ENCODE data around the gene TACC2. TPM values are rescaled to one million over a fixed set of nuclear protein-coding genes. Genes with fewer than 3 reads are reported as not detected.

TACC2 gene, protein sequence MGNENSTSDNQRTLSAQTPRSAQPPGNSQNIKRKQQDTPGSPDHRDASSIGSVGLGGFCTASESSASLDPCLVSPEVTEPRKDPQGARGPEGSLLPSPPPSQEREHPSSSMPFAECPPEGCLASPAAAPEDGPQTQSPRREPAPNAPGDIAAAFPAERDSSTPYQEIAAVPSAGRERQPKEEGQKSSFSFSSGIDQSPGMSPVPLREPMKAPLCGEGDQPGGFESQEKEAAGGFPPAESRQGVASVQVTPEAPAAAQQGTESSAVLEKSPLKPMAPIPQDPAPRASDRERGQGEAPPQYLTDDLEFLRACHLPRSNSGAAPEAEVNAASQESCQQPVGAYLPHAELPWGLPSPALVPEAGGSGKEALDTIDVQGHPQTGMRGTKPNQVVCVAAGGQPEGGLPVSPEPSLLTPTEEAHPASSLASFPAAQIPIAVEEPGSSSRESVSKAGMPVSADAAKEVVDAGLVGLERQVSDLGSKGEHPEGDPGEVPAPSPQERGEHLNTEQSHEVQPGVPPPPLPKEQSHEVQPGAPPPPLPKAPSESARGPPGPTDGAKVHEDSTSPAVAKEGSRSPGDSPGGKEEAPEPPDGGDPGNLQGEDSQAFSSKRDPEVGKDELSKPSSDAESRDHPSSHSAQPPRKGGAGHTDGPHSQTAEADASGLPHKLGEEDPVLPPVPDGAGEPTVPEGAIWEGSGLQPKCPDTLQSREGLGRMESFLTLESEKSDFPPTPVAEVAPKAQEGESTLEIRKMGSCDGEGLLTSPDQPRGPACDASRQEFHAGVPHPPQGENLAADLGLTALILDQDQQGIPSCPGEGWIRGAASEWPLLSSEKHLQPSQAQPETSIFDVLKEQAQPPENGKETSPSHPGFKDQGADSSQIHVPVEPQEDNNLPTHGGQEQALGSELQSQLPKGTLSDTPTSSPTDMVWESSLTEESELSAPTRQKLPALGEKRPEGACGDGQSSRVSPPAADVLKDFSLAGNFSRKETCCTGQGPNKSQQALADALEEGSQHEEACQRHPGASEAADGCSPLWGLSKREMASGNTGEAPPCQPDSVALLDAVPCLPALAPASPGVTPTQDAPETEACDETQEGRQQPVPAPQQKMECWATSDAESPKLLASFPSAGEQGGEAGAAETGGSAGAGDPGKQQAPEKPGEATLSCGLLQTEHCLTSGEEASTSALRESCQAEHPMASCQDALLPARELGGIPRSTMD (N-terminal part only)
- total RNA-seq, result 2.5 and 3.9 TPM in 2 replicates

DNA sequence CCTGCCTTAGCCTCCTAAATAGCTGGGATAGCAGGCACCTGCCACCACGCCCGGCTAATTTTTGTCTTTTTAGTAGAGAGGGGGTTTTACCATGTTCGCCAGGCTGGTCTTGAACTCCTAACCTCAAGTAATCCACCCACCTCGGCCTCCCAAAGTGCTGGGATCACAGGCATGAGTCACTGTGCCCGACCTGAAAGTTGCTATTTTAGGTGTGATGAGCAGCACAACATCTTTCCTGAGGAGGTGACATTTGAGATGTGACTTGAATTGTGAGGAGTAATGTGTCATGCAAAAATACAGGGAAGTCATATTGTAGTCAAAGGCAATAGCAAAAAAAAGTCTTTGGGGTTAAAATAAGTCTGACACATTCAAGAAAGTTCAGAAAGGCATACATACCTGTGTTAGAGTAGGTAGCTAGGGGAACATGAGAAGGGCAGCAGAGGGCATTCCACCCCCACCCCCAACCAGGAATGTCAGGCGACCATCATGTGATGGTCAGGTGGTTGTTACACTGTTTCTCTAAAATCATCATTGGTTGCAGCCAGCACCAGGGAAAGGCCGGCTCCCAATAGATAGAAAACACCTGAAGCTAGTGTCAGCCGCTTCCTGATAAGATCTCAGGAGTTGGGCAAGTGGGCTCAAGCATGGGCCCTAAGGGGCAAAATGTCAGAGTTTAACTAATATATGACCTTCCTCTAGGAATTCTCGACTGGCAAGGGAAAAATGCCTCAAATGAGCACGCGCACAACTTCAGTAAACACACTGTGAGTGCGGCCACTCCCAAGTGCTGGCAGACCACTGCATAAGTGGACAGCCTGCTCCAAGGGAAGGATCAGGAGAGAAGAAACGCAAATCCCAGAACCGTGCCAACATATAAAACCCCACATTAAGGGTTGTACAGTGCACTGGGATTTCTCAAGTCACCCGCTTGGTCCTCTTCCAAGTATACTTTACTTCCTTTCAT, at the start of gene TACC2:
Gene TACC2 (plus strand): TSS at position 803 of the 964 bp plus-strand sequence. CDS start 32,819 bp downstream, outside the sequence.

GRCh38 chr10:121974535-121975294, 14.2 kb upstream of the TACC2 start, which contains the start of gene NSMCE4A:
TSS of gene NSMCE4A (minus strand) at chr10:121975217. CDS start at chr10:121975165, 52 bp downstream.

GRCh38 chr10:122271076-122271475, 282.1 kb downstream of the TACC2 start, which contains the start of gene BTBD16:
TSS of gene BTBD16 (plus strand) at chr10:122271296. CDS start at chr10:122275082, 3,786 bp downstream.

Other genes starting within 250 kb of the TACC2 start
- gene ATE1, start 61.1 kb upstream of the TACC2 start, total RNA-seq, result 16.1 and 26.9 TPM in 2 replicates
- gene NSMCE4A, start 13.9 kb upstream of the TACC2 start, total RNA-seq, result 11.7 and 13.4 TPM in 2 replicates